OCI-LY3 (cell line): ENCODE results near the gene CNNM1.

ENCODE experiments used
- EZH2phosphoT487 ChIP-seq: fragments of 200-600 bp; shearing (Covaris generic); IDR thresholded peaks from 2 replicates; pipeline ENCODE4 v1.6.1; 2018; ENCODE audit warnings: antibody characterized with exemption, mixed run types, low read depth
- TF ChIP-seq, protein P1 (sequence below): fragments of 200-600, 300-600 bp; sonication (generic); IDR thresholded peaks from 2 replicates; pipeline ENCODE4 v1.5.1; 2014; ENCODE audit warnings: antibody characterized with exemption, low read length, low read depth

- TF ChIP-seq, protein P1, sequence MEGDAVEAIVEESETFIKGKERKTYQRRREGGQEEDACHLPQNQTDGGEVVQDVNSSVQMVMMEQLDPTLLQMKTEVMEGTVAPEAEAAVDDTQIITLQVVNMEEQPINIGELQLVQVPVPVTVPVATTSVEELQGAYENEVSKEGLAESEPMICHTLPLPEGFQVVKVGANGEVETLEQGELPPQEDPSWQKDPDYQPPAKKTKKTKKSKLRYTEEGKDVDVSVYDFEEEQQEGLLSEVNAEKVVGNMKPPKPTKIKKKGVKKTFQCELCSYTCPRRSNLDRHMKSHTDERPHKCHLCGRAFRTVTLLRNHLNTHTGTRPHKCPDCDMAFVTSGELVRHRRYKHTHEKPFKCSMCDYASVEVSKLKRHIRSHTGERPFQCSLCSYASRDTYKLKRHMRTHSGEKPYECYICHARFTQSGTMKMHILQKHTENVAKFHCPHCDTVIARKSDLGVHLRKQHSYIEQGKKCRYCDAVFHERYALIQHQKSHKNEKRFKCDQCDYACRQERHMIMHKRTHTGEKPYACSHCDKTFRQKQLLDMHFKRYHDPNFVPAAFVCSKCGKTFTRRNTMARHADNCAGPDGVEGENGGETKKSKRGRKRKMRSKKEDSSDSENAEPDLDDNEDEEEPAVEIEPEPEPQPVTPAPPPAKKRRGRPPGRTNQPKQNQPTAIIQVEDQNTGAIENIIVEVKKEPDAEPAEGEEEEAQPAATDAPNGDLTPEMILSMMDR: no peak
- no peak for TF ChIP-seq EZH2phosphoT487
Observed at GRCh38 chr10:99389729-99390480, 60.7 kb downstream of the CNNM1 start.
